Neural progenitor cell (in vitro differentiated cells): ENCODE results near the gene EDIL3.

Source experiments
- CTCF ChIP-seq: fragments of 200-600 bp; sonication (generic); IDR thresholded peaks from 2 replicates; pipeline ENCODE4 v1.5.1; 2017; ENCODE audit warnings: antibody characterized with exemption, mild to moderate bottlenecking
- EZH2phosphoT487 ChIP-seq: fragments of 200-600 bp; sonication (generic); IDR thresholded peaks from 2 replicates; pipeline ENCODE4 v1.6.1; 2017; ENCODE audit warnings: antibody characterized with exemption

DNA sequence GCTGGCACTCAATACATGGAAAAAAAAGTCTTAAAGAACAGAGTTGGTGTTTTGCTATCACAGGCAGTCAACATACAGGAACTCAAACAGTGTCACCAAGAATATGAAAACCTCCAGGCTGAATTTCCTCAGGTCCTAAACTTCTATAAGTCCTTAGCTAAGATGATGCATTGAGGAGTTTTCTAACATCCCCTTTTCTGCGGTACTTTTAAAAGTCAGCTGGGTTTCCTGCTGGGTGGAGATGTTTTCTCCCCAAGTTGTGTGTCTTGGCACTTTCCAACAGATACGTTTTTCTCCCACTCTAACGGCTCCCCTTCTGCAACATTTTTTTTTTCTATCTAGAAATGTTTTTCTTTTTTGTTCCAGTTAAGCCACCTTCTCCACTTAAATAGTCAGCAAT lies 419.2 kb downstream of the EDIL3 start:
- TF ChIP-seq CTCF (no peak), EZH2phosphoT487 (no peak)
